Fibroblast of skin of right biceps (primary cell): Measurements from ENCODE around the gene RYR1.

Experiments
- DNase-seq: peaks from one replicate; pipeline ENCODE4 v3.0.0-alpha.2; 2013

The RYR1 gene

DNA sequence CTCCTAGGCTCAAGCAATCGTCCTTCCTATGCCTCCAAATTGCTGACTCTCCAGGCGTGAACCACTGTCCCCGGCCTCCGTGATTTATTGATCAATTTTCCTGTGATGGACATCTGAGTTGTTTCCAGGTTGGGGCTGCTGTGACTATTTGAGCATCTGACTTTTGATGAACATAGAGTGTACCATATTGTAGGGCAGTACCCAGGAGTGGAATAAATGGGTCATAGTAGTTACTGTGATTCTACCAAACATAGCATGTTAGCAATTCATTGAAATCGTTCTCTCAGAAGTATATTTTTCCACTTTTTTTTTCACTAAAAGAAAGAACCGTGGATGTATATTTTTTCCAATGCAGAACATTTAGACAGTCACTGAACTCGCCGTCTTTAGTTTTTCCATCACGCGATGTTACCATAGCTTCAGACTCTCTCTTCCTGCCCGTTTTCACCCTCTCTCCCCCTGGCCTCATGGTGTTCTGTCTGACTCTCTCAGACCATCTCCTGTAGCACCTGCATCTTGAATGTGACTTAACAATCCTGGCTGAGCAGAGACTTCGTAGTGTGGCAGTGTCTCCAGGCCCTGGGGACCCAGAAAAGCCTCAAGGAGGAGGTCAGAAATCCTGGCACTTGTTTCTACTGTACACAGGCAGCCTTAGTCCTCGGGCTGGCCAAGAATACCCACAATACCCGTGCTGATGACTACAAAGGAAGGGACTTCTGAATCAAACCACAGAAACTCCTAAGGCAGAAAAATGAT, 4.3 kb upstream of the RYR1 start:
- DNase-seq: no peak

DNA sequence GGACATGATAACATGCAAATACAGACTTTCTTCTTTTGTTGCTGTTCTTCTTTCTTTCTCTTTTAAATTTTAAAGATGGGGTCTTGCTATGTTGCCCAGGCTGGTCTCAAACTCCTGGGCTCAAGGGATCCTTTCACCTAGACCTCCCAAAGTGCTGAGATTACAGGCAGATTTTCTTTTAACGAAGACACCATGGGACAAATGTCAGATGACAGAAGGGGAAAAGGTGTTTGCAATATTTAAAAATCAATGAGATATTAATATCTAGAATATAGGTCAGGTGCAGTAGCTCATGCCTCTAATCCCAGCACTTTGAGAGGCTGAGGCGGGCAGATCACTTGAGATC, 3.7 kb upstream of the RYR1 start:
- no peak for DNase-seq

DNA sequence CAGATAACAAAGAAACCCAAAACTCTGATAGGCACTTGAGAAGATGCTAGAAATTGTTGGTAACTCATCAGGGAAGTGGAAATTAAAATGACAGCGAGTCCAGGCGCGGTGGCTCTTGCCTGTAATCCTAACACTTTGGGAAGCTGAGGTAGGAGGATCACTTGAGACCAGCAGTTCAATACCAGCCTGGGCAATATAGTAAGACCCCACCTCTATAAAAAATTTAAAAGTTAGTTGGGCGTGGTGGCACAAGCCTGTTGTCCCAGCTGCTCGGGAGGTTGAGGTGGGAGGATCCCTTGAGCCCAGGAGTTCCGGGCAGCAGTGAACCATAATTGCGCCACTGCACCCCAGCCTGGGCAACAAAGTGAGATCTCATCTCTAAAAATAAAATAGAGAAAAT, 2.6 kb upstream of the RYR1 start:
- no peak for DNase-seq

DNA sequence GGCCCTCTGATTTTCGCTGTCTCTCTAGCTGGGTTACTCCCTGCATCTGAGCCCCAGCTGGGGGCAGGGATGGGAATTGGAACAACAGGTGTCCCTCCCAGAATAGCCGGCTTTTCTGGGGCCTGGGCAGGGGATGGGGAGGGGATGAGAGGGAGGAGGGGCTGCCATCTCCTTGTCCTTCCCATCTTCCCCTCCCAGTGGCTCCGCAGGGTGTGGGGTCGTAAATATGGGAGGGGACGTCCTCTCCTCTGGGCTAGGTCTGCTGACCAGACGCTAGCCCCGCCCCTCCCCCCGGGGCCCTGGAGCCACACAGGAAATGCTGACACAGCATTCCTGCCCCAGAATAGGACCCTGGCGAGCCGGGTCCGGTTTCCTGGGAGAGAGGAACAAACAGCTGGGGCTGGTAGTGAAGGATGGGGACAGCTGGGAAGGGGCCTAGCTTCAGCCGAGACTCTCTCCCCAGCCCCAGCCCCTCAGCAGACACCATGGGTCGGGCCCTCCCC, 1.1 kb downstream of the RYR1 start:
- DNase-seq: no peak

DNA sequence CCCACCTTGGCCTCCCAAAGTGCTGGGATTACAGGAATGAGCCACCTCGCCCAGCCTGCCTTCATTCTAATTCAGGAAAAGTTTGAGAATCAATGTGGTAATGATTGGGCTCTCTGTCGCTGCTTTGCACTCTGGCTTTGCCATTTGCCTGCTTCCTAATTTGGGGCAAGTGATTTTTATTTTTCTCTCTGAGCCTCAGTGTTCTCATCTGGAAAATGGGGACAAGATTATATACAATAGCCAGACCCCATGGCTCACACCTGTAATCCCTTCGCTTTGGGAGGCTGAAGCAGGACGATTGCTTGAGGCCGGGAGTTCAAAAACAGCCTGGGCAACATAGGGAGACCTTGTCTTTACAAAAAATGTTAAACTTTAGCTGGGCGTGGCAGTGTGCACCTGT, 3.8 kb downstream of the RYR1 start:
- no peak for DNase-seq

DNA sequence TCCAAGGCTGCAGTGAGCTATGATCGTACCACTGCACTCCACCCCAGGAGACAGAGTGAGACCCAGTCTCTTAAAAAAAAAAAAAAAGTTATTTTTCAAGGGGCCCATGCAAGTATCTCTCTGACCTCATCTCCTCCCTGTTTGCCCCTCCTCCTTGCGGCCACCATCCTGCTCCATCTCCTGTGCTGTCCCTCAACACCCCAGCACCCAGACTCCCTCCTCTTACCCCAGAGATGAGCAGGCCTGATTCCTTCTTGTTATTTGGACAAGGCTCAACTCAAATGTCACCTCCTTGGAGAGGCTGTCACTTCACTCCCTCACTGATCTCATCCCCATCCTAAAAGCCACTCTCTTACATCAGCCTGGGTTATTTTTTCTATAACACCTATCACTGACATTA, 4.4 kb downstream of the RYR1 start:
- no peak for DNase-seq

DNA sequence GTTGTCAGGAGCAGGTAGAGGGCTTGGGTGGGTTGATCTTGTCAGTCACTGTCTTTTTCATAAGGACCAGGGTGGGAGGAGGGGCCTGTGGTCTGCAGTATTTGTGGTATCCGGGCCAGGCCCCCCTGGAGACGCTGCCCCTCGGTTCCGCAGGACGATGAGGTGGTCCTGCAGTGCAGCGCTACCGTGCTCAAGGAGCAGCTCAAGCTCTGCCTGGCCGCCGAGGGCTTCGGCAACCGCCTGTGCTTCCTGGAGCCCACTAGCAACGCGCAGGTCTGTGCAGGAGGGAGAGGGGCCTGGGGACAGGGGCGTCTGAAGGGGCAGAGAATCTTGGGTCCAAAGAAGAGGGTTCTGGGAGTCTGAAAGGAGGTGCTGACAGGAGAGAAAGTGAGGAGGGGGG, 7.1 kb downstream of the RYR1 start:
- no peak for DNase-seq

DNA sequence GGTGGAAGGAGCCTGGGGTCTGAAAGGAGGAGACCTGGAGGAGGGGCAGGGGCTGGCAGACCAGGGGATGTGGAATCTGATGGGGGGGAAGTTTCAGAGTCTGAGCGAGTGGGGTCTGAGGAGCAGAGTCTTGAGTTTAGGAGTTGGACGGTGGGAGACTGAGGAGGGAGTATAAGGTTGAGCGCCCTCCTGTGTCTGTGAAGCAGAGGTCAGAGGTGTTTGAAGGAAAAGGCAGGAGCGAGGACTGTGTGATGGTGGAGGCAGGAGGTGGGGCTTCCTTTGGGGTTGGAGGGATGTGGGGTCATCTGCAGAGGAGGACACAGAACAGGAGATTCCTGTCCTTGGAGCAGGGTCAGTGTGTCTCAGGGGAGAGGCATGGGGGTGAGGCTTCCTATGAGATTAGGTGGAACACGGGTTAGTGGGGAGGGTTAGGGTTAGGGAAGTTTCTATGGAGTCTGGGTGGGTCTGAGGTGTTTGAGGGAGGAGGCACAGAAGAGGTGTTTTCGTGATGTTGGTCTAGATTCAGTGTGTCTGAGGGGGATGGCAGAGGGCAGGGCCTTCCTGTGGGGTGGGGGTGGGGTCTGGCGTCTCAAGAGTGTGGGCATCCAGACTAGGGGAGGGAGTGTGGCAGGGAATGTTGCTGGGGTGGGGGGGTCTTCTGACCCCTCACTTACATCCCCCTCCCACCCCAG, 8.3 kb downstream of the RYR1 start:
- no peak for DNase-seq

DNA sequence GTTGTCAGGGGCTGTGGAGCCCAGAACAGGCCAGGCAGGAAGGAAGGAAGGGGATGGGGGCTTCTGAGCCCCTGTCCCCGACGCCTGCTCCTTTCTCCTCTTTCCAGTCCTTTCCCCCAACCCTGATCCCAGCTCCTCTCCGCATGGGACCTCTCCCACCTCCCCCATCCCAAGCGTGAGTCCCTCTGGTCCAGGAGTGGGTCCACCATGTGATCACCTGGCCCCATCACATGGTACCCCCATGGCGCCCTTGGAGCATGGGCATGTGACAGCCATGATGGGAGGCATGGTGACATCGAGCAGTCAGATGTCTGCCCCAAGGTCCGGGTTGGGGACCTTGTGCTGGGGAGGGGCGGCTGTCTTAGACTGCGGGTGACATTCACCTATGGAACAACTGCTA, 9.2 kb downstream of the RYR1 start:
- no peak for DNase-seq

DNA sequence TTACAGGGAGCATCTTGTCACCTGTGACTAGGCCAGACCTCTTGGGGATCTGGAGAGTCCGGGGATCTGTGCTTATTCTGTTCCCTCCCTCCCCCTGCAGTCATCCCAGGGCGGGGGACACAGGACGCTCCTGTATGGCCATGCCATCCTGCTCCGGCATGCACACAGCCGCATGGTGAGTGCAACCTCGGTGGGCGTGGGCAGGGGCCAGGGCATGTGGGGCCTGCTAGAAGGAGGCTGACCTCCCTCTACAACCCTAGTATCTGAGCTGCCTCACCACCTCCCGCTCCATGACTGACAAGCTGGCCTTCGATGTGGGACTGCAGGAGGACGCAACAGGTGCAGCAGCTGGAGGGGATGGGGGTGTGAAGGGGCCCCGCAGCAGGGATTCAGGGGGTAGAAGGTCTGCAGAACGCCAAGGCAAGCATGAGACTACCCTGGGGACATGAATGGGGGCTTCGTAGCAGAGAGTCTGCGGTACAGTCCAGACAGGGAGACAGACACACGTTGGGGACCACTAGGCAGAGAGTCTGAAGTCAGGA, 10.0 kb downstream of the RYR1 start:
- DNase-seq: no peak

DNA sequence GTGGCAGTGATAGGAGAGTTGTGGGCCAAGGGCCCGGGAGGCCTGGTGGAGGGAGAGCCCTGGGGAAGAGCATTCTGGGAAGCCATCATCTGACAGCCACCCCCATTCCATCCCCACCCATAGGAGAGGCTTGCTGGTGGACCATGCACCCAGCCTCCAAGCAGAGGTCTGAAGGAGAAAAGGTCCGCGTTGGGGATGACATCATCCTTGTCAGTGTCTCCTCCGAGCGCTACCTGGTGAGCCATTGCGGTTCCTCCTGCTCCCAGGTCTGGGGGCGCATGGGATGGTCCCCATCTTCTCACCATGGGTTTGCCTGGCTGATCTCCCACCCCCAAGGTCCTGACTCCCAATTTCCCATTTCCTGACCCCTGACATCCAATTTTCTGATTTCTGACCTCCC, 10.5 kb downstream of the RYR1 start:
- no peak for DNase-seq

DNA sequence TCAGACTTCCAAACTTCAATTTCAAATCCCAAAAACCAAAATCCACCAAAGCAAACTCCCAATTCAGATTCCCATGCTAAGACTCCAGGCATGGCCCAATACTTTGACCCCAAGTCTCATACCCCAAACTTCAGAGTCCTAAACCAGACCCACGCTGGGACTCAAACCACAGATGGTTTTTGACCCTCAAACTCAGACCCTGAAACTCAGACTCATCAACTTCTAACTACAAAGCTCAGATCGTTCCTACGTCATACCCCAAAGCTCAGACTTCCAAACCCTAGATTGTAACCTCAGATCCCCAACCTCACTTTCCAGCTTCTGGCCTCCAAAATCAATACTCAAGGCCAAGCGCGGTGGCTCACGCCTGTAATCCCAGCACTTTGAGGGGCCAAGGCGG, 11.9 kb downstream of the RYR1 start:
- DNase-seq: no peak

DNA sequence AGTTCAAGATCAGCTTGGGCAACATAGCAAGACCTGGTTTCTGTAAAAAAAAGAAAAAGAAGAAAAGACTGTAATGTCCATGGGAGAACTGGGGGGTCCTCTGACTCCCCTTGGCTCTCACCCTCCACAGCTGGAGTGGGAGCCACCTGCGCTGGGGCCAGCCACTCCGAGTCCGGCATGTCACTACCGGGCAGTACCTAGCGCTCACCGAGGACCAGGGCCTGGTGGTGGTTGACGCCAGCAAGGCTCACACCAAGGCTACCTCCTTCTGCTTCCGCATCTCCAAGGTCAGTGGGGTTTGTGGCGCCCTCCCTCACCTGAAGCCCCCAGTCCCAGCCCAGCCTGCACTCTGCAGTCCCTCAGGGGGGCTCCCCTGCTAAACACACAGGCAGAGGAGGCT, 14.7 kb downstream of the RYR1 start:
- DNase-seq: no peak

DNA sequence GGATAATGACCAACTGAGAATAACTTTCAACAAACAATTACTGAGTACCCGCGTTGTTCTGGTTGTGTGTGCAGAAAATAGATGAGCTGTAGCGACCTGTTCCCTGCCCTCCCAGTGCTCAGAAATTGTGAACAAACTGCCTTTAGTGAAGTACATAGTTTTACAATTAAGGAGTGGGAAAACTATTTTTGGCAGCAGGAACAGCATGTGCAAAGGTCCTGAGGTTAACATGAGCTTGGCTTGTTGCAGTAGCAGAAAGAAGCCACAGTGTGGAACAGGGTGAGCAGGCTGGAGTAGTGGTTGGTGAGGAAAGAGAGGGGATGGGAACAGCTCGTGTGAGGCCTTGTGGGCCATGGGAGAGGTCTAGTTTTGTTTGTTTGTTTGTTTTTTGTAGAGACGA, 16.0 kb downstream of the RYR1 start:
- DNase-seq: no peak

DNA sequence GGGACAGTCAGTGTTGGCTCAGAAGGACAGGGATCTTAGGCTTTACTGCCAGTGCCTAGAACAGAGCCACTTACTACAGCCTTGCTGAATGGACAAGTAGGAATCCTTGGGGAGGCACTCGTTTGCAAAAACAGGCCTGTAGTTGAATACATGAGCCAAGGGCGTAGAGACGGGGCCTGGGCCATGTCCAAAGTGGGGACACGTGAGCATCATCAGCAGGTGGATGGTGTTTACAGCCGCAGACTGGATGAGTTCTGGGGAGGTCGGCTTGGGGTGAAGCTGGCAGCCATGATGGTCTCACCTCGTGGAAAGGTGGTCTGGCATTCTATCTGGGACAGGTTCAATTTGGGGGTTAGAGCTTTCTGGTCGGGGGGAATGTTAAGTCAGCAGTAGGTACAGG, 17.5 kb downstream of the RYR1 start:
- DNase-seq: no peak

DNA sequence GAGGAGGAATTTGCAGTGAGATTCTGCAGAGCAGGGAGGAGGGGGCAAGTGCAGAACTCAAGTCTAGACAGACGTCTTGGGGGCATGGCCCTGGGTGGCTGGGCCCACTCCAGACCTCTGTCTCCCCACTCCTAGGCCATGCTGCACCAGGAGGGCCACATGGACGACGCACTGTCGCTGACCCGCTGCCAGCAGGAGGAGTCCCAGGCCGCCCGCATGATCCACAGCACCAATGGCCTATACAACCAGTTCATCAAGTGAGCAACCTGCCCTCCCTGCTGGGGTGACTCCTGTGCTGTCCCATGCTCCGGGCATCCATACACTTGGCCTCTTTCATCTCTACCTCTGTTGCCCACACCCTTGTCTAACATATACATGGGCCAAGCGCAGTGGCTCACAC, 18.1 kb downstream of the RYR1 start:
- no peak for DNase-seq

DNA sequence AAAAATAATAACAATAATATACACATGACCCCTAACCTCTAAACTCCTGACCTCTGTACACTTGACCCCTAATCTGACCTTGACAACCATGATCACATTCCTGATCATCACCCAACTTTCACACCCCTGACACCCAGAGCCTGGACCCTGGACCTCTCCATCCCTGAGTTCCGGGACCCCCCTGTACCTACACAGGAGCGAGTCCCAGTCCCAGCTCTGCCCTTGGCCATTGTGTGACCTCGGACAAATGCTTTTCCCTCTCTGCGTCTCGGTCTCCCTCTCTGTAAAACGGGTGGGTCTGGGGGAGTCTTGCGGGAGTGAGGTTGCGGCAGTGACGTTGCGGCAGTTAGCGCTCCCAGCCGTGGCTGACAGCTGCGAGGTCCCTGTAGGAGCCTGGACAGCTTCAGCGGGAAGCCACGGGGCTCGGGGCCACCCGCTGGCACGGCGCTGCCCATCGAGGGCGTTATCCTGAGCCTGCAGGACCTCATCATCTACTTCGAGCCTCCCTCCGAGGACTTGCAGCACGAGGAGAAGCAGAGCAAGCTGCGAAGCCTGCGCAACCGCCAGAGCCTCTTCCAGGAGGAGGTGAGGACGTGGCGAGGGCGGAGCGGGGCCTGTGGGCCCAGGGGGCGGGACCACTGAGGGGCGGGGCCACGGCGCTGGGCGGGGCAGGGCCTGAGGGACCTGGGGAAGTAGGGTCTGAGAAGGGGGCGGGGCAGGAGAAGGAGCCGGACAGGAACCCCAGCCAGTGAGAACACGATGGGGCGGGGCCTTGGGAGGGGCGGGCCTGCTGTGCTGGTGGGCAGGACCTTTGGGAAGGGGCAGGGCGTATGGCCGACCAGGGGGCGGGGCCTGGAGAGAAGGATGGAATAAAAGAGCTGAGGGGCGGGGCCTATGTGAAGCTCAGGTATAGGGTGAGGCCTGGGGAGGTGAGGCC, 19.2 kb downstream of the RYR1 start:
- no peak for DNase-seq

DNA sequence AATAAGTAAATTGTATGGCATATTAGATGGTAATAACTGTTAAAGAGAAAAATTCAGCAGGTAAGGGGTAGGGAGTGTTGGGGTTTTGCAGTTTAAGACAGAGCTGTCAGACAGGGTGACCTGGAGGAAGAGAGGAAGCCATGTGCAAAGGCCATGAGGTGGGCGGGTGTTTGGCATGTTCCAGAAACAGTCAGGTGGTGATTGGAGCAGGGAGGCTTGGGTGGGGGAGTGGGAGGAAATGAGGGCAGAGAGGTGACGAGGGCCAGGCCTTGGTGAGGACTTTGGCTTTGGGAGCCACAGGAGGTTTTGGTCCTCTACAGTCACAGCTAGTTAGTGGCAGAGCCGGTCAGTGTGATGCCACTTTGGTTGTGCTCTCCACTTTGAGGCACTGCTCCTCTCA, 20.1 kb downstream of the RYR1 start:
- DNase-seq: no peak

DNA sequence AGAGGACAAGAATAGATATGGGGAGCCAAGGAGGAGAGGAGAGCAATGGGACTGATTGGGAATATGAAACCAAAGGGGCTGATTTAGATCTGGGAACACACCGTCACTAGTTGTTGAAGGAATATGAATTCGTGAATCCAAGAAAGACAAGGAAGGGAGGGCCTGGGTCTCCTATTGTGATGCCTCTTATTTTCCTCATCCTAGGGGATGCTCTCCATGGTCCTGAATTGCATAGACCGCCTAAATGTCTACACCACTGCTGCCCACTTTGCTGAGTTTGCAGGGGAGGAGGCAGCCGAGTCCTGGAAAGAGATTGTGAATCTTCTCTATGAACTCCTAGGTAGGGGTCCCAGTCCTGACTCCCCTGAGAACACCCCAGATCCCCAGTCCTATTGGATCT, 21.5 kb downstream of the RYR1 start:
- DNase-seq: peak; percentile 12

DNA sequence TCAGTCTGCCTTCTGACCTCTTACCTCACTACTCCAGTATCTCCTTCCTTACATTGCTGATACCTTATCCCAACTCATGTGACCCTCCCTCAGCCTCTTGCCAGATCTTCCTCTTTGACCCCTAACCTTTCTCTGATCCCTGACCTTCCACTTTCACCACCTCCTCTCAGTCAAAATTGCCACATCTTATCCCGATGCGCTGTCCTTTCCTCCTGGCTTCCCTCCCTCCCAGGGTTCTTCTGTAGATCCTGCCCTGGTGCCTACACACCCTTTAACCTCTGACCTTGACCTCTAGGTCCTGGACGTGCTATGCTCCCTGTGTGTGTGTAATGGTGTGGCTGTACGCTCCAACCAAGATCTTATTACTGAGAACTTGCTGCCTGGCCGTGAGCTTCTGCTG, 23.7 kb downstream of the RYR1 start:
- no peak for DNase-seq

DNA sequence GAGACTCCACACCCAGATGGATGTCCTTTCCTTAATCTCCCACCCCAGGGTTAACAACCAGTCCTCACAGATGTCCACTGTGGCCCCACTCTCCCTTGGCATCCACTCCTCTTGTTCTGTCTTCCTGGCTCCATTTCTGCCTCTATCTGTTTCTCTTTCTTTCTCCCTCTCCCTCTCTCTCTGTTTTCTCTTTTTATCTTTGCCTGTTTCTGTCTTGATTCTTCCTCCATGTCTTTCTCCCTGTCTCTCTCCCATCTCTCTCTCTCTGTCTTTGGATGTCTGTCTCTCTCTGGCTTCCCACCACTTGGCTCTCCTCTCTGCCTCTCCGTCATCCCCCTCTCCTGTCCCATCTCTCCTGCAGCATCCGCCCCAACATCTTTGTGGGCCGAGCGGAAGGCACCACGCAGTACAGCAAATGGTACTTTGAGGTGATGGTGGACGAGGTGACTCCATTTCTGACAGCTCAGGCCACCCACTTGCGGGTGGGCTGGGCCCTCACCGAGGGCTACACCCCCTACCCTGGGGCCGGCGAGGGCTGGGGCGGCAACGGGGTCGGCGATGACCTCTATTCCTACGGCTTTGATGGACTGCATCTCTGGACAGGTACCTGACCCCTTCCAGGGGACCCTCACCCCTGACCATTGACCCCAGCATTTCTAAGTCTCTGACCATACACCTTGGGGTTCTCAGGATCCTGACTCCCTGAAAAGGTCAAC, 24.4 kb downstream of the RYR1 start:
- DNase-seq: no peak

DNA sequence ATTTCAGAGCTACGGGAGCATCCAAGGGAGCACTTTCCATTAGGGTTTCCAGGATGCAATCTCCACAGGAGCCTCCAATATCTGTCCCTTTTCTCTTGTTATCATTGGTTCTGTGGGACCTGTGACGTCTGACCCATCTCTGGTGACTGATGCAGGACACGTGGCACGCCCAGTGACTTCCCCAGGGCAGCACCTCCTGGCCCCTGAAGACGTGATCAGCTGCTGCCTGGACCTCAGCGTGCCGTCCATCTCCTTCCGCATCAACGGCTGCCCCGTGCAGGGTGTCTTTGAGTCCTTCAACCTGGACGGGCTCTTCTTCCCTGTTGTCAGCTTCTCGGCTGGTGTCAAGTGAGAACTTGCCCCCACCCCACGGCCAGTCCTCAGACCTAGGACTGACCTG, 25.5 kb downstream of the RYR1 start:
- no peak for DNase-seq

DNA sequence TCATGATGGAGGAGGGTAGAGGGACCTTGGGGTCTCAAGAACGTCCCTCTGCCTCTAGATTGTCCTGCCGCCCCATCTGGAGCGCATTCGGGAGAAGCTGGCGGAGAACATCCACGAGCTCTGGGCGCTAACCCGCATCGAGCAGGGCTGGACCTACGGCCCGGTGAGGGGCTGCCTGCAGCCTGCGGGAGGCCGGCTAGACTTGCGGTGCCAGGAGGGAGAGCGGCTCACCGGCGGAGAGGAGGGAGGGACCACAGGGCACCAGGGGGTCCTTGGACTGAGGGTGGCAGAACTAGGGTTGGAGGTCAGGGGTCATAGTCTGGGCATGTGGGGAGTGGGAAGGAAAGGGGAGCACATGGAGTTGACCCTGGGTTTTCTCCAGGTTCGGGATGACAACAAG, 29.9 kb downstream of the RYR1 start:
- DNase-seq: no peak
